Measurements from ENCODE around the gene IL12RB2. TPM values are rescaled to one million over a fixed set of nuclear protein-coding genes. Genes with fewer than 3 reads are reported as not detected.

Gene IL12RB2
- total RNA-seq, 4 donors from 2014 or later: 1.3 to 7.6 (median 3.5) TPM

DNA sequence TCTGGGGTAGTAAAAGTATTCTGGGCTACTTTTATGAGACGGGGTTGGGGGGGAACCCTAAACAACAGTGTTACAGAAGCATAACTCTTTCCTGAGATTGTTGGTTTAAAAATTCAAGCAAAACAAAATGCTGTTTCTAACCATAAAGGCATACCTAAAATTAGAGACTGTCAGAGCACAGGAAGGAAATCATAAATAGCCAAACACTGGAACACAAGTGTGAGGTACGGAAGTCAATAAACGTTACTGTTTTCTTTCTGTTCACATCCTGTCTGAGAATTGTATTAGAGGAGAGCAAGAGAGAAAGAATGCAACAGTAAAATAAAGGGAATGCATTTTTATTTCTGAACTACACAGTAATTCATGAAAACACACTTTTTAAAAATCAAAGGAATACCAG, 42.8 kb upstream of the IL12RB2 start:
- no peak overlapping the region for H3K27ac ChIP-seq
- no peaks in the 10 kb centered on the region for H3K9me3 ChIP-seq
- intact Hi-C loops (cut with DNase I): no loop called here
- no peaks in the 10 kb centered on the region for H3K36me3 ChIP-seq
- no peaks in the 10 kb centered on the region for H3K4me1 ChIP-seq
- no peaks in the 10 kb centered on the region for H3K27me3 ChIP-seq
- DNase-seq: no peak
- WGBS, 2 donors: 57 to 65% methylated on average over 3 of the region's 3 CpGs
- TF ChIP-seq, protein P1, sequence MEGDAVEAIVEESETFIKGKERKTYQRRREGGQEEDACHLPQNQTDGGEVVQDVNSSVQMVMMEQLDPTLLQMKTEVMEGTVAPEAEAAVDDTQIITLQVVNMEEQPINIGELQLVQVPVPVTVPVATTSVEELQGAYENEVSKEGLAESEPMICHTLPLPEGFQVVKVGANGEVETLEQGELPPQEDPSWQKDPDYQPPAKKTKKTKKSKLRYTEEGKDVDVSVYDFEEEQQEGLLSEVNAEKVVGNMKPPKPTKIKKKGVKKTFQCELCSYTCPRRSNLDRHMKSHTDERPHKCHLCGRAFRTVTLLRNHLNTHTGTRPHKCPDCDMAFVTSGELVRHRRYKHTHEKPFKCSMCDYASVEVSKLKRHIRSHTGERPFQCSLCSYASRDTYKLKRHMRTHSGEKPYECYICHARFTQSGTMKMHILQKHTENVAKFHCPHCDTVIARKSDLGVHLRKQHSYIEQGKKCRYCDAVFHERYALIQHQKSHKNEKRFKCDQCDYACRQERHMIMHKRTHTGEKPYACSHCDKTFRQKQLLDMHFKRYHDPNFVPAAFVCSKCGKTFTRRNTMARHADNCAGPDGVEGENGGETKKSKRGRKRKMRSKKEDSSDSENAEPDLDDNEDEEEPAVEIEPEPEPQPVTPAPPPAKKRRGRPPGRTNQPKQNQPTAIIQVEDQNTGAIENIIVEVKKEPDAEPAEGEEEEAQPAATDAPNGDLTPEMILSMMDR (IDR thresholded peaks at IDR 0.05): no peak
- no peak for TF ChIP-seq POLR2A (IDR thresholded peaks at IDR 0.05)
- H3K4me3 ChIP-seq: no peak overlapping the region

DNA sequence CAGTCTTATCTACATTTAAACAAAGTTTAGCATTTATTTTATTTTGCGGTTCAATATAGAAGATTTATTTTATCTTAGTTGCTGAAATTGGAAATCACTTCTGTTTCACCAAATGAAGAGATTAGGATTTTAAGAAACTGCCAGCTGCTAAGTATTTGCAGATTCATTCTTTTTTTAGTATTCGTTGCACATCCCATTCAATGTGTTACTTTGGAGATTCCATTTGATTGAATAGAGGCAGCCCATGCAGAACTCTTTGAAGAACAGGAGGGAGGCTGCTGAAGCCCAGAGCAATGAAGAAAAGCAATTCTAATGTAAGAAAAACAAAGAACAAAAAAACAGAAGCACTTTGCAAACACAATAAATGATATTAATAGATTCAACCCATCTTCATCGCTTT, 38.6 kb upstream of the IL12RB2 start:
- DNase-seq: no peak
- intact Hi-C loops (cut with DNase I): no loop called here
- Histone ChIP-seq H3K9me3 (peaks cover 0 to 9% (median 0%) of the 10 kb centered on the region in 3 donors), H3K27ac (no peak overlapping the region), H3K27me3 (no peaks in the 10 kb centered on the region), H3K4me3 (no peak overlapping the region), H3K4me1 (no peaks in the 10 kb centered on the region), H3K36me3 (no peaks in the 10 kb centered on the region)
- no peak for TF ChIP-seq POLR2A (IDR thresholded peaks at IDR 0.05)
- TF ChIP-seq, protein P1 (IDR thresholded peaks at IDR 0.05): no peak
- 78% methylated on average over 3 of the region's 3 CpGs for WGBS, 2 donors

- 76 to 80% methylated on average over 3 of the region's 3 CpGs for WGBS, 2 donors
- Histone ChIP-seq H3K4me1 (no peaks in the 10 kb centered on the region), H3K27me3 (no peaks in the 10 kb centered on the region), H3K4me3 (no peak overlapping the region), H3K9me3 (peaks cover 0 to 9% (median 0%) of the 10 kb centered on the region in 3 donors), H3K36me3 (no peaks in the 10 kb centered on the region), H3K27ac (no peak overlapping the region)
- intact Hi-C loops (cut with DNase I): no loop called here
- TF ChIP-seq POLR2A (IDR thresholded peaks at IDR 0.05): no peak
- DNase-seq: no peak
These were observed 37.1 kb upstream of the IL12RB2 start for GRCh38 chr1:67270541-67270940.

DNA sequence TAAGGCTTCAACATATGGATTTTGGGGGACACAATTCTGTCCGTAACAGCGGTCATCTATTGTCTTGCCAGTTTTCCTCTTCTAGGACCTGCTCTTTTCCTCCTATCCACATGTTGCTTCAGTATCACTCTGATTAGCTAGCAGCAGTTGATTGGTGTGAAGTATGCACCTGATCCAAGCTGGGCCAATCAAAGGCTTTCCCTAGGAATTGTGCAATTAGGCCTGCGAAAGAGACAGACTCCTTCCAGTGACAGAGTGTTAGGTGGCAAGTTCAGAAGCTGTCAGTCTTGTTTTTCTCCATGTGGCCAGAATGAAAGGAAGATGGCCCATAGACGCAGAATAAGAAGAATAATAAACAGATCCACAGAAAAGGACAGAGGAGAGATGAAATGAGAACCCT, 34.1 kb upstream of the IL12RB2 start:
- WGBS, 2 donors: 81 to 91% methylated on average over 4 of the region's 4 CpGs

GRCh38 chr1:67274623-67275325, 32.9 kb upstream of the IL12RB2 start:
- Histone ChIP-seq H3K36me3 (no peaks in the 10 kb centered on the region), H3K9me3 (peaks cover 0 to 9% (median 0%) of the 10 kb centered on the region in 3 donors), H3K27ac (no peak overlapping the region), H3K4me1 (no peaks in the 10 kb centered on the region), H3K27me3 (no peaks in the 10 kb centered on the region), H3K4me3 (no peak overlapping the region)
- DNase-seq: no peak
- intact Hi-C loops (cut with DNase I): no loop called here
- no peak for TF ChIP-seq POLR2A (IDR thresholded peaks at IDR 0.05)
- TF ChIP-seq, protein P1 (IDR thresholded peaks at IDR 0.05): no peak
- WGBS, 2 donors: 67 to 71% methylated on average over 5 of the region's 5 CpGs

More for the DNA sequence above, 34.1 kb upstream of the IL12RB2 start:
- intact Hi-C loops (cut with DNase I): no loop called here
- Histone ChIP-seq H3K4me3 (no peak overlapping the region), H3K27ac (no peak overlapping the region), H3K9me3 (peaks cover 0 to 9% (median 0%) of the 10 kb centered on the region in 3 donors), H3K4me1 (no peaks in the 10 kb centered on the region), H3K27me3 (no peaks in the 10 kb centered on the region), H3K36me3 (no peaks in the 10 kb centered on the region)
- TF ChIP-seq POLR2A (IDR thresholded peaks at IDR 0.05): no peak
- no peak for DNase-seq

DNA sequence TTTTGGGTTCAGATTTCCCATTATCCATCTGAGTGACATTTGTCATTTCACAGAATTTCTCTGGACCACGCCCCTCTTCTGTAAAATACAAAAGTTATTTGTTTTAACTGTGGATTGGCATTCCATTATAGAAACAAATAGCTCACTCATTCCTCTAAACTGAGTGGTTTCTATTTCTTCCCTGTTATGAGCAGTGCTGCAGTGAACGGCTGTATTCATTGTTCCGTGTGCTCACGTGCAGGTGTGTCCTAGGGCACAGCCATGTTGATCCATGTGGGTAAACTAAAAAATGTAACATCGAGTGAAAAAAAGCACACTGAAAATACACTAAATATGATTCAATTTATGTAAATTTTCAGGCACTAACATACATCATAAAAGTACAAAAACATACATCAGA, 27.0 kb upstream of the IL12RB2 start:
- WGBS, 2 donors: 55 to 71% methylated on average over 5 of the region's 5 CpGs
- H3K27ac ChIP-seq: no peak overlapping the region
- no peaks in the 10 kb centered on the region for H3K4me1 ChIP-seq
- no peak for DNase-seq
- no peak for TF ChIP-seq POLR2A (IDR thresholded peaks at IDR 0.05)
- TF ChIP-seq, protein P1 (IDR thresholded peaks at IDR 0.05): no peak
- H3K9me3 ChIP-seq: no peaks in the 10 kb centered on the region
- intact Hi-C loops (cut with DNase I): no loop called here
- no peaks in the 10 kb centered on the region for H3K36me3 ChIP-seq
- H3K4me3 ChIP-seq: no peak overlapping the region
- no peaks in the 10 kb centered on the region for H3K27me3 ChIP-seq
